ENCODE results near the gene CDC42BPA. TPM values are rescaled to one million over a fixed set of nuclear protein-coding genes. Genes with fewer than 3 reads are reported as not detected.

The CDC42BPA gene
- polyA plus RNA-seq, 1 donor from 2014 or later = 22.9 TPM

DNA sequence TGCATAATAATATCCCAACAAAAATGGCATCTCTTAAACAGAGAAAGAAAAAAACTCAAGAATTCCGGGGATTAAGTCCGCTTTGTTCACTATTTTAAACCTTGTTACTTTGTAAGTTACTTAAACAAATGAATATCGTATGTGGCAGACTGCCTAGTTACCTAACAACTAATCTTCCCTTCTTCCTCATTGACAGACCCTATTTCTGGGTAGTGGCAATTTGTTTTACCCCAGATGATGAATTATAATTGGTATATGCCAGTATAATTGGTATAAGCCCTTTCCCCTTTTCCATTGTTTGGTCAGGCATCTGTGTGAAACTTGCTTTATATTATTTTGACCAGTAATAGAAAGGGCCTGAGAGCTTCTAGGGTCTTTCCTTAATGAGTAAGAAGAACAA, 52.4 kb downstream of the CDC42BPA start:
- Histone ChIP-seq H3K4me3 (ENCODE audit: low read length) (no peak overlapping the region), H3K27ac (ENCODE audit: low read length) (no peak overlapping the region), H3K9me2 (ENCODE audit: insufficient read depth, low read length) (no peaks in the 10 kb centered on the region), H3K9me3 (ENCODE audit: low read length) (no peaks in the 10 kb centered on the region), H3K4me2 (ENCODE audit: low read length) (no peak overlapping the region), H4K20me1 (ENCODE audit: insufficient read depth) (no peaks in the 10 kb centered on the region), H3K36me3 (ENCODE audit: insufficient read depth, low read length) (no peaks in the 10 kb centered on the region), H3K27me3 (ENCODE audit: insufficient read depth, low read depth, low read length) (no peaks in the 10 kb centered on the region), H2AFZ (ENCODE audit: low read depth, low read length) (no peak overlapping the region), H3K9ac (ENCODE audit: low read length) (no peak overlapping the region), H3F3A (ENCODE audit: insufficient read depth, low read length, poor library complexity, severe bottlenecking) (no peaks in the 10 kb centered on the region), H3K79me2 (replicated peaks; ENCODE audit: insufficient read depth, low read length) (peaks cover 41% of the 10 kb centered on the region)
- TF ChIP-seq EZH2 (IDR thresholded peaks at IDR 0.05; ENCODE audit: borderline replicate concordance, insufficient read depth, low read length, poor library complexity, severe bottlenecking) = no peak
- TF ChIP-seq RAD21 (conservative IDR thresholded peaks at IDR 0.05) = no peak
- TF ChIP-seq, protein P1, sequence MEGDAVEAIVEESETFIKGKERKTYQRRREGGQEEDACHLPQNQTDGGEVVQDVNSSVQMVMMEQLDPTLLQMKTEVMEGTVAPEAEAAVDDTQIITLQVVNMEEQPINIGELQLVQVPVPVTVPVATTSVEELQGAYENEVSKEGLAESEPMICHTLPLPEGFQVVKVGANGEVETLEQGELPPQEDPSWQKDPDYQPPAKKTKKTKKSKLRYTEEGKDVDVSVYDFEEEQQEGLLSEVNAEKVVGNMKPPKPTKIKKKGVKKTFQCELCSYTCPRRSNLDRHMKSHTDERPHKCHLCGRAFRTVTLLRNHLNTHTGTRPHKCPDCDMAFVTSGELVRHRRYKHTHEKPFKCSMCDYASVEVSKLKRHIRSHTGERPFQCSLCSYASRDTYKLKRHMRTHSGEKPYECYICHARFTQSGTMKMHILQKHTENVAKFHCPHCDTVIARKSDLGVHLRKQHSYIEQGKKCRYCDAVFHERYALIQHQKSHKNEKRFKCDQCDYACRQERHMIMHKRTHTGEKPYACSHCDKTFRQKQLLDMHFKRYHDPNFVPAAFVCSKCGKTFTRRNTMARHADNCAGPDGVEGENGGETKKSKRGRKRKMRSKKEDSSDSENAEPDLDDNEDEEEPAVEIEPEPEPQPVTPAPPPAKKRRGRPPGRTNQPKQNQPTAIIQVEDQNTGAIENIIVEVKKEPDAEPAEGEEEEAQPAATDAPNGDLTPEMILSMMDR (IDR thresholded peaks at IDR 0.05; ENCODE audit: poor library complexity, severe bottlenecking) = no peak
- TF ChIP-seq MXI1 (conservative IDR thresholded peaks at IDR 0.05; ENCODE audit: poor library complexity, severe bottlenecking) = no peak
- no peak for TF ChIP-seq EP300 (conservative IDR thresholded peaks at IDR 0.05; ENCODE audit: poor library complexity, severe bottlenecking)
- no peak for TF ChIP-seq SMC3 (conservative IDR thresholded peaks at IDR 0.05; ENCODE audit: poor library complexity)
- TF ChIP-seq TAF1 (IDR thresholded peaks at IDR 0.05; ENCODE audit: low read depth) = no peak
- TF ChIP-seq POLR2AphosphoS5 (IDR thresholded peaks at IDR 0.05) = no peak
- TF ChIP-seq, protein P2, sequence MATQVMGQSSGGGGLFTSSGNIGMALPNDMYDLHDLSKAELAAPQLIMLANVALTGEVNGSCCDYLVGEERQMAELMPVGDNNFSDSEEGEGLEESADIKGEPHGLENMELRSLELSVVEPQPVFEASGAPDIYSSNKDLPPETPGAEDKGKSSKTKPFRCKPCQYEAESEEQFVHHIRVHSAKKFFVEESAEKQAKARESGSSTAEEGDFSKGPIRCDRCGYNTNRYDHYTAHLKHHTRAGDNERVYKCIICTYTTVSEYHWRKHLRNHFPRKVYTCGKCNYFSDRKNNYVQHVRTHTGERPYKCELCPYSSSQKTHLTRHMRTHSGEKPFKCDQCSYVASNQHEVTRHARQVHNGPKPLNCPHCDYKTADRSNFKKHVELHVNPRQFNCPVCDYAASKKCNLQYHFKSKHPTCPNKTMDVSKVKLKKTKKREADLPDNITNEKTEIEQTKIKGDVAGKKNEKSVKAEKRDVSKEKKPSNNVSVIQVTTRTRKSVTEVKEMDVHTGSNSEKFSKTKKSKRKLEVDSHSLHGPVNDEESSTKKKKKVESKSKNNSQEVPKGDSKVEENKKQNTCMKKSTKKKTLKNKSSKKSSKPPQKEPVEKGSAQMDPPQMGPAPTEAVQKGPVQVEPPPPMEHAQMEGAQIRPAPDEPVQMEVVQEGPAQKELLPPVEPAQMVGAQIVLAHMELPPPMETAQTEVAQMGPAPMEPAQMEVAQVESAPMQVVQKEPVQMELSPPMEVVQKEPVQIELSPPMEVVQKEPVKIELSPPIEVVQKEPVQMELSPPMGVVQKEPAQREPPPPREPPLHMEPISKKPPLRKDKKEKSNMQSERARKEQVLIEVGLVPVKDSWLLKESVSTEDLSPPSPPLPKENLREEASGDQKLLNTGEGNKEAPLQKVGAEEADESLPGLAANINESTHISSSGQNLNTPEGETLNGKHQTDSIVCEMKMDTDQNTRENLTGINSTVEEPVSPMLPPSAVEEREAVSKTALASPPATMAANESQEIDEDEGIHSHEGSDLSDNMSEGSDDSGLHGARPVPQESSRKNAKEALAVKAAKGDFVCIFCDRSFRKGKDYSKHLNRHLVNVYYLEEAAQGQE (IDR thresholded peaks at IDR 0.05; ENCODE audit: borderline replicate concordance) = no peak

DNA sequence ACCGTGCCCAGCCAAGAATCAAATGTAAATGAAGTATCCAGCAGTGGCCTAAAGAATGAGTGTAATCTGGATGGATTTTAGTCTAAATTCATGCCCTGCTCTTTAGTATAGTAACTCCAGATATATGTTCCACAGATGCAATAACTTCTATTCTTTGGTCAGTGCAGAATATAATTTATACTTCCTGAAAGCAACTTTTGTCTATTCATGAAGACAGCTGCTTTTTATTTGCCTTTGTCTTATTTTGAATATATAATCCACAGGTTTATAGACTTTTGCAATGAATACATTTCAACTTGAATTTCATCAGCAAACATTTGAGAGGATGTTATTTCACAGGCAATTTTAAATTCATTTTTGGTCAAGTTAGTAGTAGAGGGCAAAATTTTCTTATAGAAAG, 54.4 kb downstream of the CDC42BPA start:
- Histone ChIP-seq H3K4me3 (ENCODE audit: low read length) (no peak overlapping the region), H3K79me2 (replicated peaks; ENCODE audit: insufficient read depth, low read length) (peaks cover 26% of the 10 kb centered on the region), H3K9me2 (ENCODE audit: insufficient read depth, low read length) (no peaks in the 10 kb centered on the region), H3K27me3 (ENCODE audit: insufficient read depth, low read depth, low read length) (no peaks in the 10 kb centered on the region), H4K20me1 (ENCODE audit: insufficient read depth) (no peaks in the 10 kb centered on the region), H3K9me3 (ENCODE audit: low read length) (no peaks in the 10 kb centered on the region), H2AFZ (ENCODE audit: low read depth, low read length) (no peak overlapping the region), H3K4me2 (ENCODE audit: low read length) (no peak overlapping the region), H3F3A (ENCODE audit: insufficient read depth, low read length, poor library complexity, severe bottlenecking) (no peaks in the 10 kb centered on the region), H3K36me3 (ENCODE audit: insufficient read depth, low read length) (no peaks in the 10 kb centered on the region), H3K9ac (ENCODE audit: low read length) (no peak overlapping the region), H3K27ac (ENCODE audit: low read length) (no peak overlapping the region)
- TF ChIP-seq RAD21 (conservative IDR thresholded peaks at IDR 0.05) (no peak), POLR2AphosphoS5 (IDR thresholded peaks at IDR 0.05) (no peak), TAF1 (IDR thresholded peaks at IDR 0.05; ENCODE audit: low read depth) (no peak), SMC3 (conservative IDR thresholded peaks at IDR 0.05; ENCODE audit: poor library complexity) (no peak), MXI1 (conservative IDR thresholded peaks at IDR 0.05; ENCODE audit: poor library complexity, severe bottlenecking) (no peak), EP300 (conservative IDR thresholded peaks at IDR 0.05; ENCODE audit: poor library complexity, severe bottlenecking) (no peak), EZH2 (IDR thresholded peaks at IDR 0.05; ENCODE audit: borderline replicate concordance, insufficient read depth, low read length, poor library complexity, severe bottlenecking) (no peak)
- TF ChIP-seq, protein P2 (IDR thresholded peaks at IDR 0.05; ENCODE audit: borderline replicate concordance) = no peak
- TF ChIP-seq, protein P1 (IDR thresholded peaks at IDR 0.05; ENCODE audit: poor library complexity, severe bottlenecking) = no peak
